Gastrocnemius medialis (tissue), 4 donors: ENCODE data around the gene CCNT1. TPM values are rescaled to one million over a fixed set of nuclear protein-coding genes. Genes with fewer than 3 reads are reported as not detected.

Experiments used
- ATAC-seq, 2 donors: fragments of 150-250 bp; one replicate each; pipeline ENCODE4 v1.9.1; 2016
- DNase-seq, 2 donors: peaks; one replicate each; pipeline ENCODE4 v3.0.0-alpha.2; 2019
- H3K27ac ChIP-seq, 4 donors: fragments of 200-600 bp; sonication (generic); 1 replicate in 1 of 4; 2 replicates in 3 of 4; pipeline ENCODE4 v1.5.1; 2016 to 2018; ENCODE audit warnings: mild to moderate bottlenecking in 2 of 4, moderate library complexity in 1 of 4
- H3K27me3 ChIP-seq, 3 donors: fragments of 200-600 bp; sonication (generic) in 2 of 3; 1 replicate in 1 of 3; 2 replicates in 2 of 3; pipeline versions ENCODE4 v1.5.1 to v1.6.0; 2016 to 2019; ENCODE audit warnings: mild to moderate bottlenecking in 1 of 3, moderate library complexity in 1 of 3
- H3K36me3 ChIP-seq, 2 donors: fragments of 200-600 bp; sonication (generic) in 1 of 2; one replicate each; pipeline ENCODE4 v1.5.1; 2017 to 2018
- H3K4me1 ChIP-seq, 2 donors: fragments of 200-600 bp; sonication (generic) in 1 of 2; one replicate each; pipeline ENCODE4 v1.5.1; 2016 to 2017; ENCODE audit warnings: mild to moderate bottlenecking in 2 of 2
- H3K4me3 ChIP-seq, 4 donors: fragments of 200-600 bp; sonication (generic) in 3 of 4; 1 replicate in 1 of 4; 2 replicates in 3 of 4; pipeline ENCODE4 v1.5.1; 2016 to 2019; ENCODE audit warnings: mild to moderate bottlenecking in 2 of 4
- H3K9me3 ChIP-seq, 3 donors: fragments of 200-600 bp; sonication (generic) in 2 of 3; 1 replicate in 1 of 3; 2 replicates in 2 of 3; pipeline ENCODE4 v1.5.1; 2016 to 2019
- CTCF ChIP-seq, 5 experiments: fragments of 450-650 bp in 3 of 5; fragments of 200-600 bp in 2 of 5; sonication (generic) in 2 of 5; IDR thresholded peaks in 4 of 5; conservative IDR thresholded peaks in 1 of 5; 1 replicate in 4 of 5; 2 replicates in 1 of 5; pipeline ENCODE4 v1.5.1; 2016 to 2019; ENCODE audit warnings: antibody characterized with exemption in 5 of 5, mild to moderate bottlenecking in 3 of 5, moderate library complexity in 3 of 5
- POLR2A ChIP-seq, 2 donors: fragments of 450-650 bp; IDR thresholded peaks; one replicate each; pipeline ENCODE4 v1.6.1; 2017; ENCODE audit warnings: antibody characterized with exemption in 2 of 2, mild to moderate bottlenecking in 2 of 2, moderate library complexity in 2 of 2
- in situ Hi-C, 4 donors: fragments of 200-750 bp; cut with MboI; loops; one replicate each; pipeline versions ENCODE4 v1.15.0 to v1.8.0; 2017; ENCODE audit warnings: low sequenced_read_pairs in 4 of 4
- intact Hi-C: fragments of 100-400 bp; cut with DNase I; formaldehyde crosslinking; loops from one replicate; pipeline ENCODE4 v1.15.1; 2023; ENCODE audit warnings: low total_unique reads
- total RNA-seq, 4 donors: library from RNA; depleted of rRNA; stranded (reverse); fragments of >200 nt; gene quantifications; one replicate each; pipeline versions ENCODE4 v1.1.0 to v1.2.3, GENCODE V29; 2016

Gene CCNT1
- total RNA-seq, 4 donors from 2014 or later = 18.0 to 21.4 (median 19.6) TPM

GRCh38 chr12:48690990-48691389 lies 25.5 kb downstream of the CCNT1 start:
- H3K27me3 ChIP-seq = no peaks in the 10 kb centered on the region
- peaks cover 3 to 40% of the 10 kb centered on the region in 2 donors for H3K36me3 ChIP-seq
- peak overlapping the region in 2 of 4 donors; percentile 35 to 48 for H3K27ac ChIP-seq
- TF ChIP-seq CTCF (IDR thresholded peaks at IDR 0.05 in 4 of 5, conservative IDR thresholded peaks at IDR 0.05 in 1 of 5) (no peak), POLR2A (IDR thresholded peaks at IDR 0.05) (no peak)
- no peaks in the 10 kb centered on the region for H3K9me3 ChIP-seq
- peak in 1 of 2 donors; percentile 31 for ATAC-seq
- H3K4me1 ChIP-seq = peaks cover 22 to 42% of the 10 kb centered on the region in 2 donors
- intact Hi-C loops (no loop called here), in situ Hi-C loops (no loop called here)
- DNase-seq = no peak
- H3K4me3 ChIP-seq = no peak overlapping the region

DNA sequence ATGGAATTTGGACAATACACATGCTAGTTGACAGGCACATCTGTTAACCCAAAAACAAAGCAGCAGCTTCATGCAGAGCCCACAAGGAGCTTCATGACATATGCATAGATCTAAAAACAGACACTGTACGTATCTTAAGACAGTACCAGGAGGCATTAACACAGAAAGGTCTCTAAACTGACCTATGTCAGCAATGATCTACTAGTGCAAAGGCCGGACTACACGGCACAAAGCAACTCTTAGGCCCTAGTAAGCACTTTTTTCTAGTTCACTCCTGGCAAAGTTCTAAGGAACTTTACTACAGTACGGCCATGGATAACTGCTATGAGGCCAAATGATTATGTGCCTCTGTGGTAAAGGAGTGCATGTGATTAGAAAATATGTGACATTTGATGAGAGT lies 26.1 kb downstream of the CCNT1 start:
- no peak for DNase-seq
- H3K27me3 ChIP-seq = no peaks in the 10 kb centered on the region
- H3K36me3 ChIP-seq = peaks cover 3 to 35% of the 10 kb centered on the region in 2 donors
- H3K9me3 ChIP-seq = no peaks in the 10 kb centered on the region
- intact Hi-C loops = no loop called here
- H3K27ac ChIP-seq = peak overlapping the region in 2 of 4 donors; percentile 35 to 48
- ATAC-seq = no peak
- H3K4me1 ChIP-seq = peaks cover 22 to 42% of the 10 kb centered on the region in 2 donors
- in situ Hi-C loops = no loop called here
- no peak for TF ChIP-seq CTCF (IDR thresholded peaks at IDR 0.05 in 4 of 5, conservative IDR thresholded peaks at IDR 0.05 in 1 of 5)
- no peak for TF ChIP-seq POLR2A (IDR thresholded peaks at IDR 0.05)
- no peak overlapping the region for H3K4me3 ChIP-seq

DNA sequence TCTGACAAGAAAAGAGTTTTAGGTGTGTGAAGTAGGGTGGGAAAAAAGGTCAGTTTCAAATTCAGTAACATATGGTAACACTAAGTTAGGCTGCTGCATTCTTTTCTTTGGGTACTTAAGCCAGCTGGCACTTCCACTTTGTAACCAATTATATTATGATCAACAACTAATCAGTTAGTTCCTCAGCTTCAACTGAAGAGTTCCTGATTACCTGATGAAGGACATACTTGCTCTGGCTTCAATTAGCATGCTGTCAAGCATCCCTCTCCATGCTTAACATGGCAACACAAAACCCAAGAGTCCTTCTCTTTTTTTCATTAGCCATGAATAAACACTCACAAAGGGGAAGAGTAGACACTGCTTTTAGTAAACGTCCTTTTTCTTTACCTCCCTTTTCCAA lies 27.7 kb downstream of the CCNT1 start:
- no peaks in the 10 kb centered on the region for H3K9me3 ChIP-seq
- no peak for TF ChIP-seq CTCF (IDR thresholded peaks at IDR 0.05 in 4 of 5, conservative IDR thresholded peaks at IDR 0.05 in 1 of 5)
- no peak for TF ChIP-seq POLR2A (IDR thresholded peaks at IDR 0.05)
- H3K27me3 ChIP-seq = no peaks in the 10 kb centered on the region
- in situ Hi-C loops (no loop called here), intact Hi-C loops (no loop called here)
- ATAC-seq (no peak), DNase-seq (no peak)
- peaks cover 3 to 19% of the 10 kb centered on the region in 2 donors for H3K36me3 ChIP-seq
- H3K4me3 ChIP-seq = no peak overlapping the region
- H3K27ac ChIP-seq = no peak overlapping the region
- H3K4me1 ChIP-seq = peaks cover 22 to 42% of the 10 kb centered on the region in 2 donors

DNA sequence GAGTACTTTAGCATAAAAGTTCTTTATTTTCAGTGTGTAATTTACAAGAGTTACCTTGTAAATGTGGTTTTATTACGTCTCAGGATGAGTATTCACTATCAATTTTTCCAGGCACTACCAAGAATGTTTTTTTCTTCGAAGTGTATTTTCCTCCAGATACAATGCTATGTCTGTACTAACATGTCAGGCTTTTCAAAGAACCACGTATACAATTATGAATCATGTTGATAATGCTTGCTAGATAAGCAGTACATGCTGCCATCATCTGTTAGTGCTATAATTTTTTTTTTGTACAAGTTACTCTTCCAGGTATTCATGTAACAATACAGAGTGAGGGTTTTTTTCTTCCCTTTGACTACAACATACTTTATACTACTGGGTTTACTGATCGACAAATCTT lies 28.9 kb downstream of the CCNT1 start:
- peaks cover 25 to 34% of the 10 kb centered on the region in 2 donors for H3K4me1 ChIP-seq
- TF ChIP-seq CTCF (IDR thresholded peaks at IDR 0.05 in 4 of 5, conservative IDR thresholded peaks at IDR 0.05 in 1 of 5) (no peak), POLR2A (IDR thresholded peaks at IDR 0.05) (no peak)
- H3K27ac ChIP-seq = no peak overlapping the region
- ATAC-seq (no peak), DNase-seq (no peak)
- no peak overlapping the region for H3K4me3 ChIP-seq
- H3K27me3 ChIP-seq = no peaks in the 10 kb centered on the region
- in situ Hi-C loops (no loop called here), intact Hi-C loops (no loop called here)
- H3K9me3 ChIP-seq = no peaks in the 10 kb centered on the region
- peaks cover 0 to 6% of the 10 kb centered on the region in 2 donors for H3K36me3 ChIP-seq
